ENCODE data around the gene LRCH2.

LRCH2 gene

DNA sequence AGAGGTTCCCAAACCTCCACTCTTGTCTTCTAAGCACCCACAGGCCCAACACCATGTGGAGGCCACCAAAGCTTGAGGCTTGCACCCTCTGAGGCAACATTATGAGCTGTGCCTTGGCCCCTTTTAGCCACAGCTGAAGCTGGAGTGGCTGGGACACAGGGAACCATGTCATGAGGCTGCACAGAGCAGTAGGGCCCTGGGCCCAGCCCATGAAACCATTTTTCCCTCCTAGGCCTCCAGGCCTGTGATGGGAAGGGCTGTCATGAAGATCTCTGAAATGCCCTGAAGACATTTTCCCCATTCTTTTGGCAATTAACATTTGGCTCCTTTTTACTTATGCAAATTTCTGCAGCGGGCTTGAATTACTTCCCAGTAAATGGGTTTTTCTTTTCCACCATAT lies 29.9 kb downstream of the LRCH2 start:
- no peak for DNase-seq (ENCODE audit: low read depth)

DNA sequence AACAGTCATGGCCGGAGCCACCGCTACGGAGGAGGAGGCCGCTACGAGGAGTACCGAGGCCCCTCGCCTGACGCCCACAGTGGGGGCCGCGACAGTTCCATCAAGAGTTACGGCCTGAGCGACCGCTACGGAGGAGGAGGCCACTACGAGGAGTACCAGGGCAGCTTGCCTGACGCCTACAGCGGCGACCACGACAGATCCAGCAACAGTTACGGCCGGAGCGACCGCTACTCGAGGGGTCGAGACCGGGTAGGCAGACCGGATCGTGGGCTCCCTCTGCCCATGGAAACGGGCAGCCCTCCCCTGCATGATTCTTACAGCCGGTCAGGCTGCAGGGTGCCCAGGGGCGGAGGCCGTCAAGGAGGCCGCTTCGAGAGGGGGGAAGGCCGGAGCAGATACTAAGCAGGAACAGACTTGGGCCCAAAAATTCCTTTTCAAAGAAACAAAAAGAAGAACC lies 41.6 kb downstream of the LRCH2 start:
- DNase-seq (ENCODE audit: low read depth), result no peak

DNA sequence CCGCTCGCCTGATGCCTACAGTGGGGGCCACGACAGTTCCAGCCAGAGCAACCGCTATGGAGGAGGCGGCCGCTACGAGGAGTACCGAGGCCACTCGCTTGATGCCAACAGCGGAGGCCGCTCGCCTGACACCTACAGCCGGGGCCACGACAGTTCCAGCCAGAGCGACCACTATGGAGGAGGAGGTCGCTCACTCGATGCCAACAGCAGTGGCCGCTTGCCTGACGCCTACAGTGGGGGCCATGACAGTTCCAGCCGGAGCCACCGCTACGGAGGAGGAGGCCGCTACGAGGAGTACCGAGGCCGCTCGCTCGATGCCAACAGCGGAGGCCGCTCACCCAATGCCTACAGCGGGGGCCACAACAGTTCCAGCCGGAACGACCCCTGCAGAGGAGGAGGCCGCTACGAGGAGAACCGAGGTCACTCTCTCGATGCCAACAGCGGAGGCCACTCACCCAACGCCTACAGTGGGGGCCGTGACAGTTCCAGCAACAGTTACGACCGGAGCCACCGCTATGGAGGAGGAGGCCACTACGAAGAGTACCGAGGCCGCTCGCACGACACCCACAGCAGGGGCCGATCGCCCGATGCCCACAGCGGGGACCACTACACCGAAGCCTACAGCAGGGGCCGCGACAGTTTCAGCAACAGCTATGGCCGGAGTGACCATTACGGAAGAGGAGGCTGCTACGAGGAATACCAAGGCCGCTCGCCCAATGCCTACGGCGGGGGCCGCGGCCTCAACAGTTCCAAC lies 42.2 kb downstream of the LRCH2 start:
- no peak for DNase-seq (ENCODE audit: low read depth)

DNA sequence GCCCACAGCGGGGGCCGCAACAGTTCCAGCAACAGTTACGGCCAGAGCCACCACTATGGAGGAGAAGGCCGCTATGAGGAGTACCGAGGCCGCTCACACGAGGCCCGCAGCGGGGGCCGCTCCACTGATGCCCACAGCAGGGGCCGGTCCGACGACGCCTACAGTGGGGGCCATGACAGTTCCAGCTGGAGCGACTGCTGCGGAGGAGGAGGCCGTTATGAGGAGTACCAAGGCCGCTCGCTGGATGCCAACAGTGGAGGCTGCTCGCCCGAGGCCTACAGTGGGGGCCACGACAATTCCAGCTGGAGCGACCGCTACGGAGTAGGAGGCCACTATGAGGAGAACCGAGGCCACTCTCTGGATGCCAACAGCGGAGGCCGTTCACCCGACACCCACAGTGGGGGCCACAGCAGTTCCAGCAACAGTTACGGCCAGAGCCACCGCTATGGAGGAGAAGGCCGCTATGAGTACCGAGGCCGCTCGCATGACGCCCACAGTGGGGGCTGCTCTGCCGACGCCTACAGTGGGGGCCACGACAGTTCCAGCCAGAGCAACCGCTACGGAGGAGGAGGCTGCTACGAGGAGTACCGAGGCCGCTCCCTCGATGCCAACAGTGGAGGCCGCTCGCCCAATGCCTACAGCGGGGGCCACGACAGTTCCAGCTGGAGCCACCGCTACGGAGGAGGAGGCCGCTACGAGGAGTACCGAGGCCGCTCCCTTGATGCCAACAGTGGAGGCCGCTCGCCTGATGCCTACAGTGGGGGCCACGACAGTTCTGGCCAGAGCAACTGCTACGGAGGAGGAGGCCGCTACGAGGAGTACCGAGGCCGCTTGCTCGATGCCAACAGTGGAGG lies 43.0 kb downstream of the LRCH2 start:
- DNase-seq (ENCODE audit: low read depth), result no peak

DNA sequence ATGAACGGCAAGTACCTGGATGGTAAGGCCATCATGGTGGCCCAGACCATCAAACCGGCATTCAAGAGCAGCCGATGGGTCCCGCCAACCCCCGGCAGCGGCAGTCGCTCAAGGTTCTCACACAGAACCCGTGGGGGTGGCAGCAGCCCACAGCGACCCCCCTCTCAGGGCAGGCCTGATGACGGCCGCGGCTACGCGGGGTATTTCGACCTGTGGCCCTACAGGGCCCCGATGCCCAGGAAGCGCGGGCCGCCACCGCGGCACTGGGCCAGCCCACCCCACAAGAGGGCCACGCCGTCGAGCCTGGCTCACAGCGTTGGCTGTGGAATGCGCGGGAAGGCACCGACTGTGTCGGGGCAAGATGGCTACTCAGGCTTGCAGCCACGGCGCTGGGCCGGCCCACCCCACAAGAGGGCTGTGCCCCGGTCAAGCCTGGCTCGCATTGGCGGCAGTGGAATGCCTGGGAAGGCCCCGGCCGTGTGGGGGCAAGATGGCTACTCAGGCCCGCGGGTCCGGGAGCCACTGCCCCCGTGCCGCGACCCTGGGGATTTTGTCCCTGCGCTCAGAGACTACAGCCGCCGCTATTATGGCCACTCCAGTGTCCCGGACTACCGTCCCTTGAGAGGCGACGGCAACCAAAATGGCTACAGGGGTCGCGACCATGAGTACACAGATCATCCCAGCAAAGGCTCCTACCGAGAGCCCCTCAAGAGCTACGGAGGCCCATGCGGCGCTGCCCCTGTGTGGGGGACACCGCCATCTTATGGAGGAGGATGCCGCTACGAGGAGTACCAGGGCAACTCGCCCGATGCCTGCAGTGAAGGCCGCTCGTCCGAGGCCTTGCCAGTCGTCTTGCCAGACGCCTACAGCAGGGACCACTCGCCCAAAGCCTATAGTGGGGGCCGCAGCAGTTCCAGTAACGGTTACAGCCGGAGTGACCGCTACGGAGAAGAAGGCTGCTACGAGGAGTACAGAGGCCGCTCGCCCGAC lies 44.0 kb downstream of the LRCH2 start:
- DNase-seq (ENCODE audit: low read depth), result no peak

DNA sequence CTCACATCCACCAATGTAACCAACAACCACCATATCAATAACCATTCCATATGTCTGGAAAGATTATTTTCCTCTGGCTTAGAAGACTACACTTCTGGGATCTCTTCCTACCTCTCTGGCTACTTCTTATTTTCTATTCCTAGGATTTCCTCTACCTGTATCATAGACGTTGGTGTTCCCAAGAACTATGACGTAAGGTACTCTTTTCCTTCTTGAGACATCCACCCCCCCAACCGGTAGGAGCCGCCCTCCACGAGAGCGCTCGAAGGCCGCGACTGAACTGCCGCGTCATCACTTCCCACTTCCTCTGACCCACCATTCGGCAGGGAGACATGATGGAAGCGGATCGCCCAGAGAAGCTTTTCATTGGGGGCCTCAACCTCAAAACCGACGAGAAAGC lies 44.8 kb downstream of the LRCH2 start, which contains the start of gene RBMXL3:
RBMXL3 (plus strand) TSS at position 301 of the 400 bp plus-strand sequence; CDS start at position 333, 32 bp downstream.
- no peak for DNase-seq (ENCODE audit: low read depth)

DNA sequence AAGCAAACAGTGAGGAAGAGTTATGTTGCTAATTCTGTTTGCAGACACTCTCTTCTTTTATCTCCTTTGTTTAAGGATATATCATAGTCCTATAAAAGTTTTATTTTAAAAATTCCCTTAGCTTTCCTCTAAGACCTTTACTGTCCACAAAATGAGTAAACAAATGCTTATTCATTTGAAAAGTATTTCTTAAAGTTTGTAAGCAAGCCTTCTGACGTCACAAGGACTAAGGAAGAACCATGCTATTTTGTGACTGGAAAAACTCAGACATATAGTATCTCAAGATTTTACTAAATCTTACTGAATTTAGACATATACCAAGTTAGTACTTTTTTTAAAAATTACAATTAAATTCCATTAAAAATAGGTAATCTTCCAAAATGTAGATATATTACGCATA lies 49.9 kb downstream of the LRCH2 start:
- DNase-seq (ENCODE audit: low read depth), result no peak

DNA sequence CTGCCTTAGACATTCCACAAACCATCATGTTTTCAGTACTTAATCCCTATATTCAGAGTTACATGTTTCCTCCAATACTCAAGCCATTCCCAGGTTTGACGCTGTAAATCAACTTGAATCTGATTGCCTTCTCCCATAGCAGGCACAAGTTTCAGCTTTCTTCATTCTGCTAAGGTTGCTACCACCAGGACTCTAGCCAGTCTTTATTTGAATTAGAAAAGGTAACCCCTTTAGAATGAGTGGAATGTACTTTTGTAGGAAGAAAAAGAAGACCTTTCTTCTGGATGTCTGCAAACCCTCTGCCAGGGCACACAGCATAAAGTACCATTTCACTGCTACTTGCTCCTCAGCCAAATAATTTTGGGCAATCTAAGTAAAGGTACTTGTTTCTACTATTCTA lies 55.4 kb downstream of the LRCH2 start:
- no peak for DNase-seq (ENCODE audit: low read depth)

DNA sequence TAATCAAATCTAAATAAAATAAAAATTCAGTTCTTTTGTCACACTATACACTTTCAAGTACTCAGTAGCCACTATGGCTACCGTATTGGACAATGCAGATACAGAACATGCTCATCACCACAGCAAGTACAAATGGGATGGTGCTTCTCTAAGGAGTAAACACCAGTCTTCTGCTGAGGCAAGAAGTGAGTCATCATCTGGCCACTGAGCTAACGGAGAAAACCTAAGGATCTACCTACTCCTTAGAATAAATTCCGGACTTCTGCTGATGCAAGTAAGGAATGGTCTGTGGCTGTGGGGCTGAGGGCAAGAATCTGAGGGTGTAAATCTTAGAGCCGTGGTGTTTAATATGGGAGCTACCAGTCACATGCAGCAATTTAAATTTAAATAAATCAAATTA lies 56.0 kb downstream of the LRCH2 start:
- no peak for DNase-seq (ENCODE audit: low read depth)

DNA sequence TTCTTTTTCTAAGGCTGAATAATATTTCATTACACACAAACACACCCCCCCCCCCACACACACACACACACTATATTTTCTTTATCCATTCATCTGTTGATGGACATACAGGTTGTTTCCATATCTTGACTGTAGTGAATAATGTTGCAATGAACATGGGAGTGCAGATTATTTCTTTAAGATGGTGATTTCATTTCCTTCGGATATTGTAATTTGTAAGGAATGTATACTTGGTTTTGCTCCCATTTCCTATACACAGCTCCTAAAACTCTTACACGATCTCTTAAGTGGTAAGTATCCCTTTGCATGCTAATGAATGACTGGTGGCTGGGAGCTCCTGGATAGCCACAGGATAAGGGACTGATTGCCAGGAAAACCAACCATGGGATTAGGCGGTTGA lies 59.3 kb downstream of the LRCH2 start:
- DNase-seq (ENCODE audit: low read depth), result no peak

DNA sequence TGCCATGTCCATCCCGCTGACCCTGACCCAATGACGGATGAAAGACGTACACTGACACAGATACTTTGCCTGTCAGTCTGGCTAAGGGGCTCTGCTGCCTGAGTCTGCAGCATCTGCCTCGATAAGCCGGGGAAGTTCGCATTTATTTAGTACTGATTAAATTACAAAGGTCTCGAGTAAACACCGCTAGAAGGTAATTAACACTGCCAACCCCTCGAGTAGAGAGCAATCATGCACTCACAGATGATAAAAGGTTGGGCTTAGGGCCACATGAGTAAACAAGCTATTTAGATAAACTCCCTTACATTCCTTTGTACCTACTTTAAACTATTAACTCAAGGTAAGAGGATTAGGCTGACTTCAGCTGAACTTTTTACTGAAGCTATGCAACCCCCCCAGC lies 60.7 kb downstream of the LRCH2 start:
- no peak for DNase-seq (ENCODE audit: low read depth)

DNA sequence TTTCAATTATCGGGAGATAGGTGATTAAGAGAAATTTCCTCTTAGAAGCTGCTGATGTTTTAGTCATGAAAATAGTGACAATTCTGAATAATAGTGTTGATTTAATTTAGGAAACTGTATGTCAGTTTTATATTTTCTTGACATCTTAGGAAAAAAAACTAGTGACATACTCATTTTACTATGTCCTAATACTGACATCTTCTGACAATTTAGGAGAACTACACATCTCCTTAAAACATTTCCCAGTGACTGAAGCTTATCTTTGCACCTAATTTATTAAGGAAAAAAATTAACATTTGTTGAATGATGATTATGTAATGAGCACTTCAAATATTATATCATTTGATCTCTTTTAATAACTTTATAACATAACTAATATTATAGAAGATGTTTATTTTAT lies 86.7 kb downstream of the LRCH2 start:
- DNase-seq (ENCODE audit: low read depth), result no peak

DNA sequence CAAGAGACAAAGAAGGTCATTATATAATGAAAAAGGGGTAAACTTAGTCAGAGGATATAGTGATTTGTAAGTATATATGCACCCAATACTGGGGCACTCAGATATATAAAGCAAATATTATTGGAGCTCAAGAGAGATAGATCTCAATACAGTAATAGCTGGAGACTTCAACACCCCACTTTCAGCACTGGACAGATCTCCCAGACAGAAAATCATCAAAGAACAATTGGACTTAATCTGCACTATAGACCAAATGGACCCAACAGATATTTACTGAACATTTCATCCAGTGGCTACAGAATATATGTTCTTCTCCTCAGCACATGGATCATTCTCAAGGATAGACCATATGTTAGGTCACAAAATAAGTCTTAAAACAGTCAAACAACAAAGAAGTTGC lies 91.8 kb downstream of the LRCH2 start:
- no peak for DNase-seq (ENCODE audit: low read depth)

DNA sequence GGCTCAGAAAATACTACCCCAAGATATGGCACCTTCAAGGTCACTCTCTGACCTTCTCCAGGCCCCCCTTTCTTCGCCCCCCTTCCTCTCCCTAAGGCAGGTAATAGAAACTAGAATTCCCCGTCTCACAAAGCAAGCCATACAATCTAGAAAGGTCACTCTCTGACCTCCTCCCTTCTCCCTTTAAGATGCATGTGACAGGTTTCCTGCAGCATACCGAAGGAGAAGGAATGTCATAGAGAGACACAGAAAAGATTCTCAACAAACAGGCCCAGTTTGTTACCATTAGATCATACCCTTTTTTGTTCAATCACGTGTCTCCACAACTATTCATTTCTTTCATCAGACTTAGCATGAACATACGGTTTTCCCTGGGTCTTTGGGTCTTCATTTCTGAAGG lies 95.9 kb downstream of the LRCH2 start:
- no peak for DNase-seq (ENCODE audit: low read depth)

DNA sequence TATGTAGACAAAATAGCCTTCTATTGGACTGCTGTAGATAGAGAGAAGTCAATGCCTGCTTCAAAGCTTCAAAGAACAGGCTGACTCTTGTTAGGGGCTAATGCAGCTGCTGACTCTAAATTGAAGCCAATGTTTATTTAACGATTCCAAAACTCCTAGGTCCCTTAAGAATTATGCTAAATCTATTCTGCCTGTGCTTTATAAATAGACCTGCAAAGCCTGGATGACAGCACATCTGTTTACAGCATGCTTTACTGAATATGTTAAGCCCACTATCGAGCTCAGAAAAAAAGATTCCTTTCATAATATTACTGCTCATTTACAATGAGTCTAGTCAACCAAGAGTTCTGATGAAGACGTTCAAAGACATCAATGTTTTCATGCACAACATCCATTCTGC lies 99.5 kb downstream of the LRCH2 start:
- no peak for DNase-seq (ENCODE audit: low read depth)

DNA sequence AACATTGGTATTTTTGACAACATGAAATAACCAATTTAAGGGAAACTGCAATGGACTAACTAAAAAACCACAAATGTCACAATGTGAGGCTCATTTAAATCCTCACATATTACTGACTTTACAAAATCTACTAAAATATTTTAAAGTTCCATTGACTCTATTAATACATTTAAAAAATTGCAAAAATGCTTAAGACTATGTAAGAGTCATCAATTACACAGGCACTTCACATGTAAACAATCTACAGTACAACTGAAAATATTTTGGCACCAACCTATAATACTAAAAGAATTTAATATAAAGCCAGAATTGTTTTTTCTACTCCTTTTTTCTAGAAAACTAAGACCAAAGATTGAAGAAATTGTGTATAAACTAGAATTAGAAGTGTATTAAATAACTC lies 121.5 kb downstream of the LRCH2 start:
- no peak for DNase-seq (ENCODE audit: low read depth)

DNA sequence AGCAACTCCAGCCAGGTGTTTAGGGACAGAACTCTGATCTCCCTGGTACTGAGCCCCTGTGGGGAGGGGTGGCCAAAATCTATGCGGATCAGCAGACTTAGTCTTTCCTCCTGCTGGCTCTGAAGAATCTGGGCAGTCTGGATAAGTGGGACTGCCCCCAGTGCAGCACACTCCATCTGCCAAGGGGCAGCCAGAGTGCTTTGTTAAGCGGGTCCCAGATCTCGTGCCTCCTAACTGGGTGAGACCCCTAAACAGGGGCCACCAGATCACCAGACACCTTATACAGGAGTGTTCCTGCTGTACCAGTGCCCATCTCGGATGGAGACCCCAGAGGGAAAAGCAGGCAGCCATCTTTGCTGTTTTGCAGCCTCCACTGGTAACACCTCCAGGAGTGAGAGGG lies 135.0 kb downstream of the LRCH2 start:
- DNase-seq (ENCODE audit: low read depth), result no peak

DNA sequence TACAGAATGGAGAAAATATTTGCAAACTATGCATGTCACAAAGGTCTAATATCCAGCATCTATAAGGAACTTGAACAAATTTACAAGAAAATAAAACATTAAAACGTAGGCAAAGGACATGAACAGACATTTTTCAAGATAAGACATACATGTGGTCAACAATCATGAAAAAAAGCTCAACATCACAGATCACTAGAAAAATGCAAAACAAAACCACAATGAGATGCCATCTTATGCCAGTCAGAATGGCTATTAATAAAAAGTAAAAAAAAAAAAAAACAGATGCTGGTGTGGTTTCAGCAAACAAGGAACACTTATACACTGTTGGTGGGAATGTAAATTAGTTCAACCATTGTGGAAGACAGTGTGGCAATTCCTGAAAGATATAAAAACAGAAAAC lies 140.7 kb downstream of the LRCH2 start:
- no peak for DNase-seq (ENCODE audit: low read depth)

DNA sequence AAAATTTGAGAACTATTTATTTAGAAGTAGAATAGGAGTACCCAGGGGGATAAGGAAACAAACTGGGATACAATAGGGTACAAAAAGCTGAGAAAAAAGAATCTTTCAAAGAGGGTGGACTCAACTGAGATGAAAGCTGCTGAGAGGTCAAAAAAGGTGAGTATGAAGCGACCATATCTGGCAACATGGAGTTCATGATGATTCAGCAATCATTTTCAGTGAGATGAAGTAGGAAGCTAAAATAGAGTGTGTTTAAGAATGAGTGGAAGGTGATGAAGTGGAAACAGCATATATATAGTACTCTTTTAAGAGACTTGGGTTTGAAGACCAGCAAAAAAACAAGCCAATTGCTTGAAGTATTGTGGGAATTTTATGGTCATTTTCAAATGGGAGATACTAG lies 144.5 kb downstream of the LRCH2 start:
- DNase-seq (ENCODE audit: low read depth), result no peak

DNA sequence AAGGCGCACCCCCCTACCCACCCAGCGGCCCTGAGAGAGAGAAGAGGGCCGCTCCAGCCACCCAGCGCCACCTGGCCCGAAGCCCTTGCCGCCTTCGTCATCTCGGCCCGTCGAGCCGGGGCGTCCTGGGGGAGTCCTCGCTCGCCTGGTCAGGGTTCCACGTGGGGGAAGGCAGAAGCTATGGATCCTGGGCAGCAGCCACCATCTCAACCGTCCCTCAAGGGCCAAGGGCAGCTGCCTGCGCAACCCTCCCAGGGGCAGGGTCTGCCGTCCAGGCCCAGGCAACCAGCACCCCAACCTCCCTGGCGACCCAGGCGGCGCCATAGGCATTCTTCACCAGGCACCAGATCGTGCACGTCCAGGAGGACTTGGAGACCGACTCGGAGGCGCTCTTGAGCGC lies 165.0 kb downstream of the LRCH2 start:
- no peak for DNase-seq (ENCODE audit: low read depth)

DNA sequence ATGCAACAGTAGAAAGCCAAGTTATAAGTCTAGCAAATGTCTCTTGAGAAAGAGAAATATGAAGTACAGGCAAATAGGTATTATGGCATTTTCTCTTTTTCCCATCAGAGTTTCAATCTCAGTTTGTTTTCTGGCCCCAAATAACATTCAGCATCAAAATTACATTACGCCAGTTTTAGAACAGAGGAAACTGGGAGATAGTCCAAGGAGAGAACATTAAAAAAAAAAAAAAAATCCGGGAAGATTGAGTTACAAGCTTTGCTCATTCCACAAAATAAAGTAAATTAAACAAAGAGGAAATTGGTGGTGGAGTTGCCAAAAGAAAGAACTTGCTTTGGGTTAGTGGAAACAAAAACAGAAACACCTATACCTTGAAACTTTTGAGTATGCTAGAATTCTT lies 166.1 kb downstream of the LRCH2 start:
- no peak for DNase-seq (ENCODE audit: low read depth)

DNA sequence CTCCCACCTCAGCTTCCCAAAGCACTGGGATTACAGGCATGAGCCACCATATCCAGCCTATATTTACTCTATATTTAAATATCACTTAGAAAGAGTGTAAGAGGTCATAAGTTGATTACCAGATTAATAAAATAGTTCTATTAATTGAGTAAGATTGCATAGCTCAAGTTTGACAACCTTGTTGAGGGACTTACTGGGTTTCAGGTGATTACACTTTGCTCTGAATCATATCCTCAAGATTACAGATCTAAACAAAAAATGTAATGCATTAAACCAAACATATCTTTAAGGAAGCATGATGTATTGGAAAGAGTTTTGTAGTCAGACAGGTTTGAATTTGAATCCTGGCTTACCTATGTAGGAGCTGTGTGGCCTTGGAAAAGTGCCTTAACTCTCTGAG lies 168.6 kb downstream of the LRCH2 start:
- DNase-seq (ENCODE audit: low read depth), result no peak

Measured in stimulated activated CD8-positive, alpha-beta memory T cell treated with anti-CD3 and anti-CD28 coated beads, Interleukin-12 subunit alpha, Interleukin-12 subunit beta, amount 100 ng/mL, for 1 hour (primary cell).